Skeletal muscle satellite cell (primary cell): ENCODE data around the gene FLT1.
A peak's percentile ranks its signal among the peaks of the same experiment; 100 is the strongest.

Source experiments
- H3K27me3 ChIP-seq: 2 replicates; pipeline ENCODE4 v1.7.0; 2013; ENCODE audit warnings: low read length; ENCODE audit not compliant: control insufficient read depth, insufficient read depth
- H3K36me3 ChIP-seq: 2 replicates; pipeline ENCODE4 v1.7.0; 2013; ENCODE audit warnings: mild to moderate bottlenecking, control low read depth, low read length; ENCODE audit not compliant: insufficient read depth
- H3K4me1 ChIP-seq: 2 replicates; pipeline ENCODE4 v1.7.0; 2013; ENCODE audit warnings: low read length; ENCODE audit not compliant: control insufficient read depth, insufficient read depth
- H3K4me2 ChIP-seq: 2 replicates; pipeline ENCODE4 v1.7.0; 2013; ENCODE audit warnings: mild to moderate bottlenecking, low read length
- H3K4me3 ChIP-seq: 2 replicates; pipeline ENCODE4 v1.7.0; 2013; ENCODE audit warnings: low read length
- H3K9ac ChIP-seq: 2 replicates; pipeline ENCODE4 v1.7.0; 2013; ENCODE audit warnings: mild to moderate bottlenecking, low read depth, low read length, moderate library complexity
- H3K9me3 ChIP-seq: replicated peaks from 2 replicates; pipeline ENCODE4 v1.7.0; 2013; ENCODE audit warnings: mild to moderate bottlenecking, control low read depth, low read length

The FLT1 gene

GRCh38 chr13:28479005-28479404 is 15.9 kb downstream of the FLT1 start:
- Histone ChIP-seq H3K4me2 (no peak overlapping the region), H3K4me1 (peaks cover 20% of the 10 kb centered on the region), H3K36me3 (no peaks in the 10 kb centered on the region), H3K27me3 (peaks cover 19% of the 10 kb centered on the region), H3K9ac (no peak overlapping the region), H3K9me3 (no peaks in the 10 kb centered on the region), H3K4me3 (no peak overlapping the region)

- H3K36me3 ChIP-seq, result no peaks in the 10 kb centered on the region
- peaks cover 11% of the 10 kb centered on the region for H3K27me3 ChIP-seq
- peak overlapping the region; percentile 28 for H3K4me2 ChIP-seq
- H3K4me1 ChIP-seq, result peaks cover 20% of the 10 kb centered on the region
- H3K9me3 ChIP-seq, result no peaks in the 10 kb centered on the region
- H3K9ac ChIP-seq, result no peak overlapping the region
- H3K4me3 ChIP-seq, result no peak overlapping the region
Measured at GRCh38 chr13:28478127-28478526, 16.8 kb downstream of the FLT1 start.

GRCh38 chr13:28477709-28477973 is 17.3 kb downstream of the FLT1 start:
- Histone ChIP-seq H3K4me3 (no peak overlapping the region), H3K4me1 (peaks cover 20% of the 10 kb centered on the region), H3K36me3 (no peaks in the 10 kb centered on the region), H3K9ac (no peak overlapping the region), H3K9me3 (no peaks in the 10 kb centered on the region), H3K4me2 (no peak overlapping the region), H3K27me3 (peaks cover 6% of the 10 kb centered on the region)

DNA sequence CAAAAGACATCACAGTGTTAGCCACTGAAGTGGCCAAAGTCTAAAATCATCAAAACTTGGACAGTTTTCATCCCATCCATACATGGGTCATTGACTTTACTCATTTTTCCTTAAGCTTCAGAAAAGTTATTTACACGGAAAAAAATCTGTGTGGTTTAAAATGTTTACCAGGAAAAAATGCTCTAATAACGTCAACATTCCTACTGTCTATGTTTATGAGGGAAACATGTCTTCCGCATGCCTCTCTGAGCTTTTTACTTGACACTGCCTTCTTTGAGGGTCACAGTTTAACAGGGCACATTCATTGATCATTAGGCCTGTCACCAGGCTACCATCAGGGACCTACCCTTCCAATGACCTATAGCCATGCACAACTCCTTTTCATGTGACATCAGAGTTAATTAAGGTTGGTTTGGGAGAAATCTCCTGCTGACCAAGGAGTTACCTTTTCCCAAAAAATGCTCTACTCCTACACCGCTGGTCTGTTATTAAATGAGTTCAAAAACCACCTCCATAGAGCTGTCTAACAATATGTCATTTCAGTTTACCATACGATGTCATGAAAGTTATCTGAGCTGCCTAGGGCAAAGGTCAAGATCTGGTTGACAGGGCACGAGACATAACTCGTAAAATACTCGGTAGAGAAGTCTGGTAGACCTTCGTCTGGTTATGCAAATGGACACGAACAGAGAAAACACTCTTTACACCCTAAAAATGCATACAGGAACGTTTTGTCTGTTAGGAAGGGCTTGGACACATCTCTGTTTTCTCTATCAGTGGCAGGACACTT is 17.8 kb downstream of the FLT1 start:
- Histone ChIP-seq H3K36me3 (no peaks in the 10 kb centered on the region), H3K4me2 (no peak overlapping the region), H3K9me3 (no peaks in the 10 kb centered on the region), H3K4me1 (peaks cover 20% of the 10 kb centered on the region), H3K27me3 (peaks cover 5% of the 10 kb centered on the region), H3K4me3 (no peak overlapping the region), H3K9ac (no peak overlapping the region)

DNA sequence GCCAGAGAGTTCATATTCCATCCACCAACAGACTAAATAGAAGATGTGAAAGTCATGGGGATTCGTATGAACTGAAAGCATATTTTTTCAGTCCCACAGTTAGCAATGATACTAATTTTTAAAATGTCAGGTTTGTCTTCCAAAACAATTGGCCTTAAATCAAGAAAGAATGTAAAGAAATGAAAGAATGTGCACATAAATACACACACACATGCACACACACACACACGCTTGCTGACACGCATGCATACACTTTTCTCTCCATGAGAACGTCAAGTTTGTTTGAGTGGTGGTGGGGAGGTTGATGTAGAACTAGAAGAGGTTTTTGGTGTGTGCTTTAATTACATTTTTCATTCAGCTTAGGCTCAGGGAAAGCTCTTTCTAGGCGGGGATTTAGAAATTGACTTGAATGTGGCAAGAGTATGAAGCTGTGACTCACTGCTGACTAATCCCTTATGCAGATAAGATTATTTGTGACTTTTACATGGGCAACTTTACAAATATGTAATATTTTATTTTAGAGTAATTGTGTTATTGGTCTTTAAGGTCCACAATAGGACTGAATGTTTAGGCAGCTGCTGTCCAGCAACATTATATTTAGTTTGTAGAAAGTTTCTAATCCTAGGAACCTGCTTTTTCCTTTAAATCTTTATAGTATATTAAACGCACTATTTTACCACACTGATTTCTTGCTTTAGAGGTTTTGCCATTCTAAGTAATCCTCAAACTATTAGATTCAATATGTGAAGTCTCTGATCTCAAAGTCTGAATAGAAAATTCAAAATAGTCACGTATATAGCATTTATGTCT is 18.8 kb downstream of the FLT1 start:
- Histone ChIP-seq H3K36me3 (no peaks in the 10 kb centered on the region), H3K27me3 (no peaks in the 10 kb centered on the region), H3K9ac (no peak overlapping the region), H3K4me1 (peaks cover 20% of the 10 kb centered on the region), H3K9me3 (no peaks in the 10 kb centered on the region), H3K4me3 (peak overlapping the region; percentile 36), H3K4me2 (peak overlapping the region; percentile 32)

DNA sequence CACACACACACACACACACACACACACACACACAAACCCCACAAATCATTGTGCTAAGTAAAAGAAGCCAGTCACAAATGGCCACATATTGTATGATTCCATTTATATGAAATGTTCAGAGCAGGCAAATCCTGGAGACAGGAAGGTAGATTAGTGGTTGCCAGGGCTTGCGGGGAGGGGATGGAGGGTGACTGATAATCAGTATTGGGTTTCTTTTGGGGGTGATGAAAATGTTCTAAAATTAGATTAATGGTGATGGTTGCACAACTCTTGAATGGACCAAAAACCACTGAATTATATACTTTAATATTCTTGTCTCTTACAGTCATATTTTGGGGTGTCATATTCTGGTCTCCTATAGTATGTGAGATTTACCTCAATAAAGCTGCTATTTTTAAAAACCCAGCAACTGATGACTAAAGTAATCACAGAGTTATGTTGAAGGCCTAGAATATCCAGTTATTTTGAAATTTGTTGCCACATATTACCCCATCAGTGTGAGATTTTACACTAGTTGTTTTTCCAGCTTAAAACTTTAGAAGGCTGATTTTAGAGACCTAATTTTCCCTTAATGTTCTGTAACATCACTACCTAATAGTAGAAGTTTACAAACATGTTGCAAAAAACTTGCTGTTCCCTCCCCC is 20.3 kb downstream of the FLT1 start:
- no peak overlapping the region for H3K9ac ChIP-seq
- H3K4me1 ChIP-seq, result peaks cover 20% of the 10 kb centered on the region
- H3K9me3 ChIP-seq, result no peaks in the 10 kb centered on the region
- no peak overlapping the region for H3K4me2 ChIP-seq
- H3K36me3 ChIP-seq, result no peaks in the 10 kb centered on the region
- no peak overlapping the region for H3K4me3 ChIP-seq
- peaks cover 2% of the 10 kb centered on the region for H3K27me3 ChIP-seq

DNA sequence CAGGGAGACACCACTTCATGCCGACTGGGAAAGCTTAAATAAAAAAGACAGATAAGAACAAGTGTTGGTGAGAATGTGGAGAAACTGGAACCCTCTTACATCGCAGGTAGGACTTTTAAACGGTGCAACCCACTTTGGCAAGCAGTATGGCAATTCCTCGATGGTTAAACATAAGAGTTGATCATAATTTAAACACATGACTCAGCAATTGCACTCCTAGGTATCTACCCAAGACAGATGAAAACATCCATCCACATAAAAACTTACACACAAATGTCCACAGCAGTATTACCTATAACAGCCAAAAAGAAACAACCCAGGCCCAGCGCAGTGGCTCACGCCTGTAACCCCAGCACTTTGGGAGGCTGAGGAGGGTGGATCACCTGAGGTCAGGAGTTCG is 21.9 kb downstream of the FLT1 start:
- Histone ChIP-seq H3K9ac (no peak overlapping the region), H3K4me3 (no peak overlapping the region), H3K4me1 (peaks cover 20% of the 10 kb centered on the region), H3K9me3 (no peaks in the 10 kb centered on the region), H3K27me3 (peaks cover 2% of the 10 kb centered on the region), H3K36me3 (no peaks in the 10 kb centered on the region), H3K4me2 (no peak overlapping the region)

- H3K4me3 ChIP-seq, result no peak overlapping the region
- H3K9ac ChIP-seq, result no peak overlapping the region
- no peaks in the 10 kb centered on the region for H3K9me3 ChIP-seq
- no peaks in the 10 kb centered on the region for H3K36me3 ChIP-seq
- H3K27me3 ChIP-seq, result peaks cover 6% of the 10 kb centered on the region
- H3K4me1 ChIP-seq, result peaks cover 11% of the 10 kb centered on the region
- H3K4me2 ChIP-seq, result no peak overlapping the region
Measured at GRCh38 chr13:28471421-28471820, 23.5 kb downstream of the FLT1 start.

DNA sequence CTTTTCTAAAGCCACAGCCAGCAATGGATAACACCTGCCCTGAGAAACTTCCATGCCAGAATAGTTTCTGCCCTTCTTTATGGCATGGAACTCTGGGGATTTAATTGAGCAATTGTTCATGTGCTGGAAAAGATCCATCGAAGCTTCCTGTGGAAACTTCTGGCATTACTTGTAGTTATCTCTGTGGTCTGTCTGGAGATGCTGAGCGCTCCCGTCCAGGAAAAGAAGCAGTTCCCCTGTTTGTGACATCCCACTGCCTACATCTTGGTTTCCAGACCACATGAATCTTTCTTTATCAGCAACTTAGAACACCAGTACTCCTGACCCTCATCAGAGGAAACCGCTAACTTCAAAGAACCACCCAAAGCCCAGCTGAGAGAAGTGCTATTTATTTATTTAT is 24.6 kb downstream of the FLT1 start:
- Histone ChIP-seq H3K36me3 (no peaks in the 10 kb centered on the region), H3K27me3 (peaks cover 6% of the 10 kb centered on the region)

GRCh38 chr13:28469316-28469715 is 25.6 kb downstream of the FLT1 start:
- Histone ChIP-seq H3K4me2 (no peak overlapping the region), H3K4me1 (peaks cover 8% of the 10 kb centered on the region), H3K9me3 (no peaks in the 10 kb centered on the region), H3K36me3 (no peaks in the 10 kb centered on the region), H3K27me3 (peaks cover 6% of the 10 kb centered on the region), H3K4me3 (no peak overlapping the region), H3K9ac (no peak overlapping the region)

More for the DNA sequence above, 24.6 kb downstream of the FLT1 start:
- no peak overlapping the region for H3K4me2 ChIP-seq
- peaks cover 8% of the 10 kb centered on the region for H3K4me1 ChIP-seq
- no peak overlapping the region for H3K9ac ChIP-seq
- H3K4me3 ChIP-seq, result no peak overlapping the region
- H3K9me3 ChIP-seq, result no peaks in the 10 kb centered on the region

GRCh38 chr13:28468023-28468915 is 26.7 kb downstream of the FLT1 start:
- no peaks in the 10 kb centered on the region for H3K36me3 ChIP-seq
- H3K9ac ChIP-seq, result no peak overlapping the region
- peaks cover 8% of the 10 kb centered on the region for H3K4me1 ChIP-seq
- H3K4me3 ChIP-seq, result no peak overlapping the region
- H3K4me2 ChIP-seq, result no peak overlapping the region
- peaks cover 6% of the 10 kb centered on the region for H3K27me3 ChIP-seq
- H3K9me3 ChIP-seq, result no peaks in the 10 kb centered on the region
